VCaP (cell line): ENCODE data around the gene DOLPP1.
A peak's percentile ranks its signal among the peaks of the same experiment; 100 is the strongest.

ENCODE experiments used
- H3K27ac ChIP-seq: fragments of 450-650 bp; 2 replicates; pipeline ENCODE4 v1.5.1; 2017
- CTCF ChIP-seq: fragments of 450-650 bp; conservative IDR thresholded peaks from 2 replicates; pipeline ENCODE4 v1.5.1; 2017; ENCODE audit warnings: mild to moderate bottlenecking, moderate library complexity

The DOLPP1 gene

DNA sequence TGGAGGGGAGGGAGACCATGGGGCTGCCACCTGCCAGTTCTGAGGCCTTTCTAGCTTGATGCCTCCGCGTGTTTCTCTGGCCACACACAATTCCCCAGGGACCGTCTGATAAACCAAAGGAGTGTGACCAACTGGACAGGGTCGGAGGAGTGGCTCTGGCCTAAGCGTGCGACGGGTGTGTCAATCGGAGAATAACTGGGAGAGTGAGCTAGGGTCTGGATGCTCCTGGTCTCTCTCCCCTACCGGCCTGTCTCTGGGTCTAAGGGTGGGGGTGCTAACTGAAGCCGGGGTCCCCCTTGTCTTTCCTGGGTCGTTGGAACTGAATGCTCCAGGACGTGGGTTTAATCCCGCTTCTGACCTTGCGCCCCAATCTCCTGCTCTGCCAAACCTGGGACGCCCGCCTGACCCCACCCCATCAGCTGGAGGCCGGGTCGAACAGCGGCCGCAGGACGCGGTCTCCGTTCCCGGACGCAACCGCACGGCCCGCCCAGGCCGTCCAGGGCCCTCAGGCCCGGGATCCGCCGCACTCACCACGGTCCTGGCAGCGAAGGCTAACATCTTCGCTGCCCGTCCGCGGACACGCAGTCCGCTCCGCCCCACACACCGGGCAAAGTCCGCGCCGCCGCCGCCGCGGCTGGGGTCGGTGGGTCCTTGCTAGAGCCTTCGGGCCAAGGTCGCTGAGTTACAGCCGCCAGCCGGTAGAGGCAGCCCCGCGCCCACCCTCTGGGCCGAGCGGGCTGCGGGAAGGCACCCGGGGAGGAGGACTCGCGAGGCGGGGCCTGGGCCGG is 29.2 kb downstream of the DOLPP1 start:
- 0 out of 2 replicates have a peak, but pooled peaks have one; percentile 10 for TF ChIP-seq CTCF
- peak overlapping the region; percentile 98 for H3K27ac ChIP-seq

DNA sequence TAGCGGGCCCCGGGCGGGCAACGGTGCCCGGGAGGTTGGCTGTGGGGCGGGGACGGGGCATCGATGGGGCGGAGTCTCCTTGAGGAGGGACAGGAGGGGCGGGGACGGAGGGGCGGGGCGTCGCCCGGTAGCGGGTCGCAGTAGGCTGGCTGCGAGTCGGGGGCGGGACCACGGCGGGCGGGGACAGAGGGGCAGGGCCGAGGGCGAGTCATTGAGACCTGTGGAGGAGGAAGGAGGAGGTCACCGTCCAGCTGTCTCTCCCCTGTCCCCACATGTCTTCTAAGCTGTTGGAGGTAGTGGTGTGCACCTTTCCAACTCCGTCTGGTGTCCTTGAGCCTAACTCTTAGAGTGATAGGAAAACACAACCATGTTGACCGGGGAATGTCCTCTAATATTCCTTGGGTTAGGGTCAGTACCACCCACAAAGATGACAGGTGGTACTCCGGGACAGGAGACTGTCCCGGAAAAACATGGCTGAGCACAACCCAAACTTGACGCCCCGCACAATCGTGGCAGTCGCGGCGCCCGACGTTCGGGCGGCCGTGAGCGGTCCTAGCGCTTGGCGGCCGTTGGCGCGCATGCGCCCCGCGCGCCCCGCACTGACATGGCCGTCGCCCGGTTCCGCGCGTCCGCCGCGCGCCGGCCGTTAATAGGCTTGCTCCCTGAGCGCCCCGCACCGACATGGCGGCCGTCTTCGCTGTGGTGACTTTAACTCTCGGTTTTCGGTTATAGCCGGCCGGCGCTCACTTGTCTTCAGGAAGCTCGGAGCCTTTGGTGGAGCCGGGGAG is 30.0 kb downstream of the DOLPP1 start, which contains the start of the genes CRAT and PTPA:
TSS of gene CRAT (minus strand) at position 54 of the 788 bp plus-strand sequence. CDS start 284 bp downstream, outside the sequence.
TSS of gene PTPA (plus strand) at position 676 of the 788 bp plus-strand sequence. CDS start 186 bp downstream, outside the sequence.
- no peak for TF ChIP-seq CTCF
- H3K27ac ChIP-seq, result peak within 1 kb of the TSS; percentile 98

DNA sequence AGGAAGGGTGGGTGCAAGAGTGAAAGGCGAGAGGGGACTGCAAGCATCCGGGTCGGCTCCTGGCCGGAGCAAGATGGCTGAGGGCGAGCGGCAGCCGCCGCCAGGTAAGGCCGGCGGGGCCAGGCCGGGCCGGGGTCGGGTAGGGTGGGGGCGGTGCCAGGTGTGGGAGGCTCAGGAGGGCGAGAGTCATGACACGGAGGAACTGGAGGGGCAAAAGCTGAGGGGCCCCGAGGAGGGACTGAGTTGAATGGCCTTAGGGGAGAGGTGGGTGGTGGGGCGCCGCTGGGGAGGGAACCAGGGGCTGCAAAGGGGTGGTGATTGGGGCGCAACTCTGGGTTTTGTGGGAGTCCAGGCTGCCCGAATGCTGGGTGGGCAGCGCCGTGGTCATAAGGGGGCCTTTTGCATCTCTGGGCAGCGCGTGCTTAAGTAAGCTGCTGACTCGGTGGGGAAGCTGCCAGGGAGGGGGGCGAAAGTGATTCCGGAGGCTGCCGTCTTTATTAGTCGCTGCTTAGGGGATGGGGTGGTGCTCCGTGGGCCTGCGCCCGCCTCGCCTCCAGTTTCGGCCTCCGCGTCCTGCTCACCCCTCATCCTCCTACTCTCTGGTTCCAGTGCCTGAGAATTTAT is 30.7 kb downstream of the DOLPP1 start:
- peak overlapping the region; percentile 98 for H3K27ac ChIP-seq
- TF ChIP-seq CTCF, result no peak

DNA sequence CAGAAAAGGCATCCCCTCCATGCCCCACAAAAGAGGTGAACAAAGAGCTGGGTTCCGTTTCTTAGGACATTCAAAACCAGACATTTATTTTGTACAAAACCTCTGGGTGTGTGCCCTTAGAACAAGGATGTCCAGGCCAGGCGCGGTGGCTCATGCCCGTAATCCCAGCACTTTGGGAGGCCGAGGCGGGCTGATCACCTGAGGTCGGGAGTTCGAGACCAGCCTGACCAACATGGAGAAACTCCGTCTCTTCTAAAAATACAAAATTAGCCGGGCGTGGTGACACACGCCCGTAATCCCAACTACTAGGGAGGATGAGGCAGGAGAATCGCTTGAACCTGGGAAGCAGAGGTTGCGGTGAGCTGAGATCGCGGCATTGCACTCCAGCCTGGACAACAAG is 31.6 kb downstream of the DOLPP1 start:
- peak overlapping the region; percentile 98 for H3K27ac ChIP-seq

DNA sequence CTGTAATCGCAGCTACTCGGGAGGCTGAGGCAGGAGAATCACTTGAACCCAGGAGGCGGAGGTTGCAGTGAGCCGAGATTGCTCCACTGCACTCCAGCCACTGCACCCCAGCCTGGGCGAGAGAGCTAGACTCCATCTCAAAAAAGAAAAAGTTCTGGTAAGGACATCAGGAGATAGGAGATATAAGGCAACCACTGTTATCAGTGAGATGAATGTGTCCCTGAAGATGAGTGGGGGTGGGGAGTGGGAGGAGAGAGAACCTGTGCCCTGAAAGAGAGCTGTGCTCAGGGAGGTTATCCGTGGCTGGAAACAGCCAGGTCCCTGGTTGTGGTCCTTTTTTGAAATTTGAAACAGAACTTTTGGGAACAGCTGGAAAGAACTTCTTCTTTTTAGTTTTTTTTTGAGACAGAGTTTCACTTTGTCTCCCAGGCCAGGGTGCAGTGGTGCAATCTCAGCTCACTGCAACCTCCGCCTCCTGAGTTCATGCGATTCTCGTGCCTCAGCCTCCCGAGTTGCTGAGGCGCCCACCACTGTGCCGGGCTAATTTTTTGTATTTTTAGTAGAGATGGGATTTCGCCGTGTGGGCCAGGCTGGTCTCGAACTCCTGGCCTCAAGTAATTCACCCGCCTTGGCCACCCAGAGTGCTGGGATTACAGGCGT is 32.9 kb downstream of the DOLPP1 start:
- no peak for TF ChIP-seq CTCF
- H3K27ac ChIP-seq, result peak overlapping the region; percentile 98

DNA sequence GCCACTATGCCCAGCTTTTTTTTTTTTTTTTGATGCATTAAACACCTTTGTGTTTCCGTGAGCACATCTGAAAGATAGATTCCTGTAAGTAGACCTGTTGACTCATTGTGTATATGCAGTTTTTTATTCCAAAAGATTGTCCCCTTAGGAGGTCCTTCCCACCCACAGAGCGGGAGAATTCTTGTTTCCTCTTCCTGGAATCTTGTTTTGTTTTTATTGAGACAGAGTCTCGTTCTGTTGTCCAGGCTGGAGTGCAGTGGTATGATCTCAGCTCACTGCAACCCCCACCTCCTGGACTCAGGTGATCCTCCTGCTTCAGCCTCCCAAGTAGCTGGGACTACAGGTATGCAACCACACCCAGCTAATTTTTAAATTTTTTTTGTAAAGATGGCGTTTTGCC is 37.9 kb downstream of the DOLPP1 start:
- no peak for TF ChIP-seq CTCF
- no peak overlapping the region for H3K27ac ChIP-seq

- no peak for TF ChIP-seq CTCF
- 0 out of 2 replicates have a peak overlapping the region, but pooled peaks have one; percentile 6 for H3K27ac ChIP-seq
Measured at GRCh38 chr9:129121483-129121882, 40.6 kb downstream of the DOLPP1 start.
